ENCODE results near the gene RETREG3. TPM values are rescaled to one million over a fixed set of nuclear protein-coding genes. Genes with fewer than 3 reads are reported as not detected.
A peak's percentile ranks its signal among the peaks of the same experiment; 100 is the strongest.

RETREG3 gene
- total and polyA plus RNA-seq, 2 experiments from 2014 or later, result 8.0 to 38.2 TPM

DNA sequence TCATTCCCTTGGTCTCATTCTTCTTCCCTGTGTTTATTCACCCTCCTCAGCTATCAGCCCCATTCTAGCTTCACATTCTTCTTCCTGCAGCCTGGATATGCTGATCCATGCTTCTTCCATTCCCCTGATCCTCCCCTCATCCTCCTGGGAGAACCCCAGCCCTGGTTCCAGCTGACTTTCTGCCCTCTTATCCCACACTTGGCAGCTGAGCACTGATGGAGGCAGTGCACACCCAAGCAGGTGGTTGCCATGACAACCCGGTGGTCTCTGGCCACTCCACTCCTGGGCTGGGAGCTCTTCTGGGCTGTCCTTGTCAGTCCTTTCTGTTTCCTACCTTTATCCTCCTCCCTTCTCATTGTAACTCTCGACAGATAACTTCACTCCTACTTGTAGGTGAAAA lies 33.2 kb upstream of the RETREG3 start:
- peak; percentile 53 for DNase-seq (ENCODE audit: low spot score)
- H3K4me2 ChIP-seq, result no peak overlapping the region
- peaks cover 8% of the 10 kb centered on the region for H3K4me1 Mint-ChIP-seq
- H3K4me3 Mint-ChIP-seq, result no peak overlapping the region
- no peaks in the 10 kb centered on the region for H3K9me2 ChIP-seq (ENCODE audit: insufficient read depth)
- no peaks in the 10 kb centered on the region for H3K27me3 ChIP-seq (ENCODE audit: insufficient read depth)
- no peaks in the 10 kb centered on the region for H3K9me3 Mint-ChIP-seq
- H3K27ac Mint-ChIP-seq, result no peak overlapping the region
- H2AFZ ChIP-seq, result peak overlapping the region; percentile 93
- TF ChIP-seq, protein P1, sequence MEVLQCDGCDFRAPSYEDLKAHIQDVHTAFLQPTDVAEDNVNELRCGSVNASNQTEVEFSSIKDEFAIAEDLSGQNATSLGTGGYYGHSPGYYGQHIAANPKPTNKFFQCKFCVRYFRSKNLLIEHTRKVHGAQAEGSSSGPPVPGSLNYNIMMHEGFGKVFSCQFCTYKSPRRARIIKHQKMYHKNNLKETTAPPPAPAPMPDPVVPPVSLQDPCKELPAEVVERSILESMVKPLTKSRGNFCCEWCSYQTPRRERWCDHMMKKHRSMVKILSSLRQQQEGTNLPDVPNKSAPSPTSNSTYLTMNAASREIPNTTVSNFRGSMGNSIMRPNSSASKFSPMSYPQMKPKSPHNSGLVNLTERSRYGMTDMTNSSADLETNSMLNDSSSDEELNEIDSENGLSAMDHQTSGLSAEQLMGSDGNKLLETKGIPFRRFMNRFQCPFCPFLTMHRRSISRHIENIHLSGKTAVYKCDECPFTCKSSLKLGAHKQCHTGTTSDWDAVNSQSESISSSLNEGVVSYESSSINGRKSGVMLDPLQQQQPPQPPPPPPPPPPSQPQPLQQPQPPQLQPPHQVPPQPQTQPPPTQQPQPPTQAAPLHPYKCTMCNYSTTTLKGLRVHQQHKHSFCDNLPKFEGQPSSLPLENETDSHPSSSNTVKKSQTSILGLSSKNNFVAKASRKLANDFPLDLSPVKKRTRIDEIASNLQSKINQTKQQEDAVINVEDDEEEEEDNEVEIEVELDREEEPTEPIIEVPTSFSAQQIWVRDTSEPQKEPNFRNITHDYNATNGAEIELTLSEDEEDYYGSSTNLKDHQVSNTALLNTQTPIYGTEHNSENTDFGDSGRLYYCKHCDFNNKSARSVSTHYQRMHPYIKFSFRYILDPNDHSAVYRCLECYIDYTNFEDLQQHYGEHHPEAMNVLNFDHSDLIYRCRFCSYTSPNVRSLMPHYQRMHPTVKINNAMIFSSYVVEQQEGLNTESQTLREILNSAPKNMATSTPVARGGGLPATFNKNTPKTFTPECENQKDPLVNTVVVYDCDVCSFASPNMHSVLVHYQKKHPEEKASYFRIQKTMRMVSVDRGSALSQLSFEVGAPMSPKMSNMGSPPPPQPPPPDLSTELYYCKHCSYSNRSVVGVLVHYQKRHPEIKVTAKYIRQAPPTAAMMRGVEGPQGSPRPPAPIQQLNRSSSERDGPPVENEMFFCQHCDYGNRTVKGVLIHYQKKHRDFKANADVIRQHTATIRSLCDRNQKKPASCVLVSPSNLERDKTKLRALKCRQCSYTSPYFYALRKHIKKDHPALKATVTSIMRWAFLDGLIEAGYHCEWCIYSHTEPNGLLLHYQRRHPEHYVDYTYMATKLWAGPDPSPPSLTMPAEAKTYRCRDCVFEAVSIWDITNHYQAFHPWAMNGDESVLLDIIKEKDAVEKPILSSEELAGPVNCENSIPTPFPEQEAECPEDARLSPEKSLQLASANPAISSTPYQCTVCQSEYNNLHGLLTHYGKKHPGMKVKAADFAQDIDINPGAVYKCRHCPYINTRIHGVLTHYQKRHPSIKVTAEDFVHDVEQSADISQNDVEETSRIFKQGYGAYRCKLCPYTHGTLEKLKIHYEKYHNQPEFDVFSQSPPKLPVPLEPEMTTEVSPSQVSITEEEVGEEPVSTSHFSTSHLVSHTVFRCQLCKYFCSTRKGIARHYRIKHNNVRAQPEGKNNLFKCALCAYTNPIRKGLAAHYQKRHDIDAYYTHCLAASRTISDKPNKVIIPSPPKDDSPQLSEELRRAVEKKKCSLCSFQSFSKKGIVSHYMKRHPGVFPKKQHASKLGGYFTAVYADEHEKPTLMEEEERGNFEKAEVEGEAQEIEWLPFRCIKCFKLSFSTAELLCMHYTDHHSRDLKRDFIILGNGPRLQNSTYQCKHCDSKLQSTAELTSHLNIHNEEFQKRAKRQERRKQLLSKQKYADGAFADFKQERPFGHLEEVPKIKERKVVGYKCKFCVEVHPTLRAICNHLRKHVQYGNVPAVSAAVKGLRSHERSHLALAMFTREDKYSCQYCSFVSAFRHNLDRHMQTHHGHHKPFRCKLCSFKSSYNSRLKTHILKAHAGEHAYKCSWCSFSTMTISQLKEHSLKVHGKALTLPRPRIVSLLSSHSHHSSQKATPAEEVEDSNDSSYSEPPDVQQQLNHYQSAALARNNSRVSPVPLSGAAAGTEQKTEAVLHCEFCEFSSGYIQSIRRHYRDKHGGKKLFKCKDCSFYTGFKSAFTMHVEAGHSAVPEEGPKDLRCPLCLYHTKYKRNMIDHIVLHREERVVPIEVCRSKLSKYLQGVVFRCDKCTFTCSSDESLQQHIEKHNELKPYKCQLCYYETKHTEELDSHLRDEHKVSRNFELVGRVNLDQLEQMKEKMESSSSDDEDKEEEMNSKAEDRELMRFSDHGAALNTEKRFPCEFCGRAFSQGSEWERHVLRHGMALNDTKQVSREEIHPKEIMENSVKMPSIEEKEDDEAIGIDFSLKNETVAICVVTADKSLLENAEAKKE (CRISPR knock-in tag; IDR thresholded peaks at IDR 0.05), result no peak
- TF ChIP-seq STAT1 (IDR thresholded peaks at IDR 0.05; ENCODE audit: unreplicated experiment), result no peak
- no peak for TF ChIP-seq EZH2phosphoT487 (IDR thresholded peaks at IDR 0.05; ENCODE audit: unreplicated experiment)
- TF ChIP-seq JUNB (IDR thresholded peaks at IDR 0.05; ENCODE audit: unreplicated experiment), result no peak
- TF ChIP-seq ZNF331 (CRISPR knock-in tag; IDR thresholded peaks at IDR 0.05; ENCODE audit: low read depth), result no peak
- no peak for TF ChIP-seq NANOG (IDR thresholded peaks at IDR 0.05; ENCODE audit: borderline replicate concordance)
- H3K27ac ChIP-seq (ENCODE audit: low read depth), result no peak overlapping the region
- H3K79me2 ChIP-seq (replicated peaks; ENCODE audit: insufficient read depth), result no peaks in the 10 kb centered on the region
- no peaks in the 10 kb centered on the region for H3K36me3 Mint-ChIP-seq (ENCODE audit: low read depth)
- H3F3A ChIP-seq (replicated peaks; ENCODE audit: low read depth), result no peaks in the 10 kb centered on the region
- ATAC-seq, result peak; percentile 67
- no peaks in the 10 kb centered on the region for H4K20me1 ChIP-seq (replicated peaks; ENCODE audit: insufficient read depth)
- H3K4me1 ChIP-seq (ENCODE audit: insufficient read depth), result peaks cover 5% of the 10 kb centered on the region; the same call in 1 of the 2 replicates
- no peak overlapping the region for H3K4me3 ChIP-seq
- H3K36me3 ChIP-seq (ENCODE audit: insufficient read depth), result no peaks in the 10 kb centered on the region
- H3K27me3 Mint-ChIP-seq (ENCODE audit: insufficient read depth, low read depth, poor library complexity), result peaks cover 8% of the 10 kb centered on the region

GRCh38 chr17:42640121-42640520 lies 30.9 kb upstream of the RETREG3 start:
- Histone ChIP-seq H3K4me2 (no peak overlapping the region), H3F3A (replicated peaks; ENCODE audit: low read depth) (no peaks in the 10 kb centered on the region), H3K79me2 (replicated peaks; ENCODE audit: insufficient read depth) (no peaks in the 10 kb centered on the region), H3K4me3 (no peak overlapping the region), H4K20me1 (replicated peaks; ENCODE audit: insufficient read depth) (no peaks in the 10 kb centered on the region), H3K27ac (ENCODE audit: low read depth) (no peak overlapping the region), H3K27me3 (ENCODE audit: insufficient read depth) (no peaks in the 10 kb centered on the region), H3K4me1 (ENCODE audit: insufficient read depth) (peaks cover 5% of the 10 kb centered on the region; the same call in 1 of the 2 replicates), H2AFZ (no peak overlapping the region), H3K36me3 (ENCODE audit: insufficient read depth) (no peaks in the 10 kb centered on the region), H3K9me2 (ENCODE audit: insufficient read depth) (no peaks in the 10 kb centered on the region)
- no peak for DNase-seq (ENCODE audit: low spot score)
- Mint-ChIP-seq H3K36me3 (ENCODE audit: low read depth) (no peaks in the 10 kb centered on the region), H3K4me1 (peaks cover 8% of the 10 kb centered on the region), H3K4me3 (no peak overlapping the region), H3K9me3 (no peaks in the 10 kb centered on the region), H3K27me3 (ENCODE audit: insufficient read depth, low read depth, poor library complexity) (peaks cover 8% of the 10 kb centered on the region), H3K27ac (no peak overlapping the region)
- no peak for TF ChIP-seq ZNF331 (CRISPR knock-in tag; IDR thresholded peaks at IDR 0.05; ENCODE audit: low read depth)
- no peak for TF ChIP-seq CREB1 (CRISPR knock-in tag; IDR thresholded peaks at IDR 0.05; ENCODE audit: low read depth)
- TF ChIP-seq NANOG (IDR thresholded peaks at IDR 0.05; ENCODE audit: borderline replicate concordance), result no peak
- TF ChIP-seq ZNF114 (CRISPR knock-in tag; IDR thresholded peaks at IDR 0.05), result no peak
- no peak for TF ChIP-seq EZH2 (IDR thresholded peaks at IDR 0.05; ENCODE audit: low read depth, unreplicated experiment)
- ATAC-seq, result no peak
